Left ventricle myocardium inferior (tissue), 1 donor: ENCODE results near the gene MSI2. TPM values are rescaled to one million over a fixed set of nuclear protein-coding genes. Genes with fewer than 3 reads are reported as not detected.

Source experiments
- DNase-seq: peaks from one replicate; pipeline ENCODE4 v3.0.0-alpha.2; 2020
- H3K27ac ChIP-seq: fragments of 200-600 bp; replicated peaks from 2 replicates; pipeline ENCODE4 v1.8.0; 2021
- H3K27me3 ChIP-seq: fragments of 200-600 bp; 2 replicates; pipeline ENCODE4 v1.8.0; 2021; ENCODE audit warnings: low read depth
- H3K36me3 ChIP-seq: fragments of 200-600 bp; 2 replicates; pipeline ENCODE4 v1.8.0; 2021
- H3K4me1 ChIP-seq: fragments of 200-600 bp; 2 replicates; pipeline ENCODE4 v1.8.0; 2021
- H3K4me3 ChIP-seq: fragments of 200-600 bp; 2 replicates; pipeline ENCODE4 v1.8.0; 2021; ENCODE audit warnings: mild to moderate bottlenecking, moderate library complexity
- H3K9me3 ChIP-seq: fragments of 200-600 bp; replicated peaks from 2 replicates; pipeline ENCODE4 v1.8.0; 2021
- intact Hi-C: fragments of 100-400 bp; cut with micrococcal nuclease; formaldehyde crosslinking; loops from one replicate; pipeline ENCODE4 v1.11.0; 2022
- total RNA-seq: library from RNA; stranded (reverse); fragmentation: NEBNext Ultra II Directional; extraction: Animal tissue kit (Norgen Biotek cat#: 25700); gene quantifications from one replicate; pipeline ENCODE4 v1.2.1, GENCODE V29; 2021
- TF ChIP-seq, protein P1 (sequence below): fragments of 200-600 bp; IDR thresholded peaks from 2 replicates; pipeline ENCODE4 v1.8.0; 2021; ENCODE audit warnings: antibody characterized with exemption, mild to moderate bottlenecking, borderline replicate concordance
- donor health status: DM: no; HTN: yes; CAD: no; lungs with severe emphysema.

MSI2 gene
- total RNA-seq, 1 donor from 2014 or later, result 118 TPM

DNA sequence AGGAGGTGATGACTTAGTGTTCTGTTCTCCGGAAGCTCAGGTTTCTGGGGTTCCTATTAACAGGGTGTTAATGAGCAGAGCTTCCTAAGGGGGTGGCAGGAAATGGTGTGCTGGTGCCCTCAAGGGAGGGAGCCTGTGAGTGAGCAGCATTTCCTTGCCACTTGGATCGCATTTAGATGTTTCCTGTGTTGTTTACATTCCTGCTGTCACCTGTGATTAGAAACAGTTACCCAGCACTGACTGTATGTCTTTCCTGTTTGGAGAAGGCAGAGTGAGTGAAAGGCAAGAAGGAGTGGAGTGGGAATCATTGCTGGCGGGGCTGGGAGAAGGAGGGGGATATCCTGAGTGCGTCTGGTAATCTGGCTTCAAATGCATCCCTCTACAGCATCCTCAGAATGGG lies 274.2 kb downstream of the MSI2 start:
- DNase-seq, result no peak
- no peaks in the 10 kb centered on the region for H3K9me3 ChIP-seq
- intact Hi-C loops, result no loop called here
- no peak overlapping the region for H3K4me3 ChIP-seq
- TF ChIP-seq, protein P1, sequence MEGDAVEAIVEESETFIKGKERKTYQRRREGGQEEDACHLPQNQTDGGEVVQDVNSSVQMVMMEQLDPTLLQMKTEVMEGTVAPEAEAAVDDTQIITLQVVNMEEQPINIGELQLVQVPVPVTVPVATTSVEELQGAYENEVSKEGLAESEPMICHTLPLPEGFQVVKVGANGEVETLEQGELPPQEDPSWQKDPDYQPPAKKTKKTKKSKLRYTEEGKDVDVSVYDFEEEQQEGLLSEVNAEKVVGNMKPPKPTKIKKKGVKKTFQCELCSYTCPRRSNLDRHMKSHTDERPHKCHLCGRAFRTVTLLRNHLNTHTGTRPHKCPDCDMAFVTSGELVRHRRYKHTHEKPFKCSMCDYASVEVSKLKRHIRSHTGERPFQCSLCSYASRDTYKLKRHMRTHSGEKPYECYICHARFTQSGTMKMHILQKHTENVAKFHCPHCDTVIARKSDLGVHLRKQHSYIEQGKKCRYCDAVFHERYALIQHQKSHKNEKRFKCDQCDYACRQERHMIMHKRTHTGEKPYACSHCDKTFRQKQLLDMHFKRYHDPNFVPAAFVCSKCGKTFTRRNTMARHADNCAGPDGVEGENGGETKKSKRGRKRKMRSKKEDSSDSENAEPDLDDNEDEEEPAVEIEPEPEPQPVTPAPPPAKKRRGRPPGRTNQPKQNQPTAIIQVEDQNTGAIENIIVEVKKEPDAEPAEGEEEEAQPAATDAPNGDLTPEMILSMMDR, result no peak
- no peaks in the 10 kb centered on the region for H3K27me3 ChIP-seq
- no peaks in the 10 kb centered on the region for H3K36me3 ChIP-seq
- H3K4me1 ChIP-seq, result peaks cover 58% of the 10 kb centered on the region
- no peak overlapping the region for H3K27ac ChIP-seq

DNA sequence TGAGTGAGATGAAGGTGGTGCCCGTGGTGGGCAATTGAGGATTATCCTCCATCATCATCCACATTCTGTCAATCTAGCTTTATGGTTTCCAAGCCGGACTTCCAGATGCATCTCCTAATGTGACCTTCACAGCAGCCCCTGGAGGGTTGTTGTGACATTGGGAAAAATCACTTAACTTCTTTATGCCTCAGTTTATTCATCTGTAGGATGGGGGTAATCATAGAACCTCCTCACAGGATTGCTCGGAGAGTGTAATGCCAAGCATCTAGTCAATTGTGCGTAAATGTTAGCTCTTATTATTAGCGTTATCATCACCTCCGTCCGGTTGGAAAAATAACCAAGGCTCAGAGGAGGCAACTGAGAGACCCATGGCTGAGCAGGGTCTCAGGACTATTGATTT lies 274.8 kb downstream of the MSI2 start:
- intact Hi-C loops, result no loop called here
- no peak overlapping the region for H3K4me3 ChIP-seq
- TF ChIP-seq, protein P1, result no peak
- DNase-seq, result no peak
- H3K27me3 ChIP-seq, result no peaks in the 10 kb centered on the region
- H3K4me1 ChIP-seq, result peaks cover 59% of the 10 kb centered on the region
- H3K9me3 ChIP-seq, result no peaks in the 10 kb centered on the region
- H3K36me3 ChIP-seq, result no peaks in the 10 kb centered on the region
- H3K27ac ChIP-seq, result no peak overlapping the region

DNA sequence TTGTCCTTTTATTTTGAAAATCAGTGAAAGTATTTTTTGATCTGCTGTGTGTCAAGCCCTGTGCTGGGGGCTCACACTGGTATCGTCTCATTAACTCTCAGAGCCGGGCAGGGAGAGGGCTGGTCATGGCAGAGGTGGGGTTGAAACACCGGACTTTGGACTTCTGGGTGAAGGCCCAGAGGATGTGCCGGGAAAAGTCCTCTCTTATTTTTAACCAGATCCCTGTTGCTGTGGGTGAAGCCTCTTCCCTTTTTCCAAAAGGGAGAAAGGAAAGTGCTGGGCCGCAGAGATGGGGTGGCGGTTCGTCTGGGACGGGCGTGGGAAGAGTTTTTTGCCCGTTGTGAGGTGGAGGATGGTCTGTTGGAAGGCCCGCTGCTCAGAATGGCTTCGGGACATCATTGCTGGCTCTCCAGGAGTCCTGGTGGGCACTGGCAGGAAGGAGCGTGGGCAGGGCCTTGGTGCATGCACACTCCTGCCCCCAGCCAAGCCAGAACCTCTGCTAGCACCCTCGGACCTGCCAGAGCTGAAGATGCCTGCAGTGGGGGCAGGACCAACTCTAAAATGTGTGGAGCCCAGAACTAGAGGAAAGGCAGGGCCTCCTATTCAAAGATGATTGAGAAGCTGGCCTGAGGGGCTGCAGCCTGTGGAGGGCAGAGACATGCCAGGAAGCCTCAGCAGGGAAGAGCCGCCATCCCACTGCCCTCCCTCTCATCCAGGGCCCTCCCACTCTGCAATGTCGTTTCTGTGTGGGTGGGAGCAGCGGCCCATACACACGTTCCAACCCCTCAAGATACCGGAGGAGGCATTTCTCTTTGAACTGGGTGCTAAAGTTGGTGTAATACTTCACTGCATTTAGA lies 275.6 kb downstream of the MSI2 start:
- H3K27ac ChIP-seq, result no peak overlapping the region
- no peaks in the 10 kb centered on the region for H3K27me3 ChIP-seq
- intact Hi-C loops, result no loop called here
- no peak overlapping the region for H3K4me3 ChIP-seq
- peaks cover 53% of the 10 kb centered on the region for H3K4me1 ChIP-seq
- no peaks in the 10 kb centered on the region for H3K9me3 ChIP-seq
- H3K36me3 ChIP-seq, result no peaks in the 10 kb centered on the region
- no peak for DNase-seq
- TF ChIP-seq, protein P1, result no peak

DNA sequence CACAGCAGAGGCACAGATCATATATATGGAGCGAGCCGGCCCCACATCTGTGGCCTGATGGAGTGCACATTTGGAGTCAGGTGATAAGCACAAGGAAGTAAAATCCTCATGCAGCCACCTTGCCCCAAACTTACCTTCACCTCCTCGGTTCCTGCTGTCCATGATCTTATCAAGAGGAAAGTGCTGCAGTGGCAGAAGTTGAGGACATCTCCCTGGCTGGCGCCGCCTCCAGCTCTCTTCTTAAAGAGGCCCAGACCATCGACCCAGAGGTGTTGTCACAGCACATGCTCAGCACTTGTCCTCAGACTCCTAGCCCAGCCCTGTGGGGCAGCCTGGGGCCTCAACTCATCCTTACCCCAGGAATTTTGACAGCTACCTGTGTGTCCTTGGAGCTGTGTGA lies 276.2 kb downstream of the MSI2 start:
- TF ChIP-seq, protein P1, result no peak
- intact Hi-C loops, result no loop called here
- no peaks in the 10 kb centered on the region for H3K27me3 ChIP-seq
- H3K36me3 ChIP-seq, result no peaks in the 10 kb centered on the region
- no peak overlapping the region for H3K27ac ChIP-seq
- no peaks in the 10 kb centered on the region for H3K9me3 ChIP-seq
- peaks cover 53% of the 10 kb centered on the region for H3K4me1 ChIP-seq
- no peak for DNase-seq
- no peak overlapping the region for H3K4me3 ChIP-seq

DNA sequence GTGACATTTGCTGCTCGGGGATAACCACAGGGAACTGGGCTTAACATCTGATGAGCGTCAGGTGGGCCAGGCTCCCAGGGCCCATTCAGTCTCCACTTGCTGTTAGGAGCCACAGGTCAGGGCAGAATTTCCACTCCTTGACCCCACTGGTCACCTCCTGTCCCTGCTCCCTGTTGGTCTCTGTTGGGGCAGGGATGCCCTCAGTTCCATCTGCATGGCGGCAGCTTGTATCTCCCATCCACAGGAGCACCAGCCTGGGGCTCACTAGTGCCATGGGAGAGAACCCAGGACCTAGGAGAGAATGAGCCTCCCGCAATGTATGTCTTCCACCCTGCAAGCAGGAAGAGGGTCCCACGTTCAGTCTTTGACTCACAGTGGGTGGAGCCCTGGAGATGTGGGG lies 276.6 kb downstream of the MSI2 start:
- no peak for DNase-seq
- no peak overlapping the region for H3K27ac ChIP-seq
- intact Hi-C loops, result no loop called here
- peaks cover 53% of the 10 kb centered on the region for H3K4me1 ChIP-seq
- TF ChIP-seq, protein P1, result no peak
- no peaks in the 10 kb centered on the region for H3K36me3 ChIP-seq
- H3K27me3 ChIP-seq, result no peaks in the 10 kb centered on the region
- H3K4me3 ChIP-seq, result no peak overlapping the region
- no peaks in the 10 kb centered on the region for H3K9me3 ChIP-seq
